ENCODE data around the gene KCTD20.
A peak's percentile ranks its signal among the peaks of the same experiment; 100 is the strongest.
"Not testable (repeated sequence)": the region's sequence is repeated elsewhere in the genome, so short reads cannot be mapped to it uniquely, and the experiment has no call there.

KCTD20 gene

GRCh38 chr6:36442671-36443470 is at the start of gene KCTD20, which contains the start of gene PXT1:
Gene KCTD20 (plus strand): TSS chr6:36443000. CDS start chr6:36470098, 27,098 bp downstream.
Gene PXT1 (minus strand): TSS chr6:36442854. CDS start chr6:36426082, 16,772 bp downstream.
- DNase-seq, result peak; percentile 94

DNA sequence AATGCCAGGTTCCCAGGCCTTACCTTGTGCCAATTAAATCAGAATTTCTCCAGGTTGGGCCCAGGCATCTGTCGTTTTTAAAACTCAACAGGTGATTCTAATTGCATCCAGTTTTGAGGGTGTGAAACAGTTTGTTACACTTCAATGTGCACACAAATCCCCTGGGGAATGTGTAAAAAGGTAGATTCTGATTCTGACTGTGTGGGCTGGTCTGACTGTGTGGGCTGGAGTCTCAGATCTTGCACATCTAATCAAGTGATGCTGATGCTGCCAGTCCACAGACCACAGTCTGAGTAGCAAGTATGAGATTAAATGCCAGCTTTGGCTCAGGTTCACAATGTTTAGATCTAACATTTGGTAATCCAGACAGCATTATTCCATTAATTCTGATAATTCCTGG is 42.8 kb upstream of the KCTD20 start:
- no peak for DNase-seq

GRCh38 chr6:36402481-36402880 is 40.3 kb upstream of the KCTD20 start:
- no peak for DNase-seq

DNA sequence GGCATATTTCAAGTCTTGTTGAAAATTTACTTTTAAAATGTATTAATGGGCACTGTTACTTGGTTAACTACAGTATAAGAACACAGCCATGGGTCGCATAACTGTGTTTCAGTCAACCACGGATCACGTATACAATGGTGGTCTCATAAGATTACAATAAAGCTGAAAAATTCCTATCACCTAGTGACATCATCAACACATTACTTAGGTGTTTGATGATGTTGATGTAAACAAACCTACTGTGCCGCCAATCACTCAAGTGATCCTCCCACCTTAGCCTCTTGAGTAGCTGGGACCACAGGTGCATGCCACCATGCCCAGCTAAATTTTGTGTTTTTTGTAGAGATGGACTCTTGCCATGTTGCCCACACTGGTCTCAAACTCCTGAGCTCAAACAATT is 38.6 kb upstream of the KCTD20 start:
- no peak for DNase-seq

DNA sequence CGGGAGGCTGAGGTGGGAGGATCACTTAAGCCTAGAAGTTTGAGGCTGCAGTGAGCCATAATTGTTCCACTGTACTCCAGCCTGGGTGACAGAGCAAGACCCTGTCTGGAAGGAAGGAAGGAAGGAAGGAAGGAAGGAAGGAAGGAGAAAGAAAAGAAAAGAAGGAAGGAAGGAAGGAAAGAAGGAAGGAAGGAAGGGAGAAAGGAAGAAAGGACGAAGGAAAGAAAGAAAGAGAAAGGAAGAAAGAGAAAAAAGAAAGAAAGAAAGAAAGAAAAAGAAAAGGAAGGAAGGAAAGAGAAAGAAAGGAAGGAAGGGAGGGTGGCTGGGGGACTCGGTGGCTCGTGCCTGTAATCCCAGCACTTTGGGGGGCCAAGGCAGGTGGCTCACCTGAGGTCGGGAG is 33.1 kb upstream of the KCTD20 start:
- DNase-seq, result not testable (repeated sequence)

GRCh38 chr6:36413489-36414480 is 29.0 kb upstream of the KCTD20 start:
- no peak for DNase-seq

- DNase-seq, result no peak
Measured at GRCh38 chr6:36414481-36414880, 28.3 kb upstream of the KCTD20 start.

DNA sequence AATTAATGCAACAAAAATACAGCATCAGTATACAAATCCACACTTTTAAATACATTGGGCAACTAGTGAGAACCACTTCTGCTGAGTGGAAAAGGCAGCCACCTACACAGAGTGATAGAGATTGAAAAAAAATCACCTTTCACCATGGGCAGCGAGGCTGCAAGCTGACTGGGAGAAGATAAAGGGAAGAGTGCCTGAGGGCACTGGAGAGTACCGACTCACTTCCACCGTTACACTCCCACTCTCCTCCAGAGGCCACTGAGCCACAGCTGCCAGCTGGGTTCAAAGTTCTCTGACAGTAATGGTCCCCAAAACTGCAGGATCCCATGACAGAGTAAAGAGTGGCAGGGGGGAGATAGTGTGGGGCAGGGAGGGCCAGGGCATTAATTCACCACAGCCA is 24.2 kb upstream of the KCTD20 start:
- DNase-seq, result no peak

DNA sequence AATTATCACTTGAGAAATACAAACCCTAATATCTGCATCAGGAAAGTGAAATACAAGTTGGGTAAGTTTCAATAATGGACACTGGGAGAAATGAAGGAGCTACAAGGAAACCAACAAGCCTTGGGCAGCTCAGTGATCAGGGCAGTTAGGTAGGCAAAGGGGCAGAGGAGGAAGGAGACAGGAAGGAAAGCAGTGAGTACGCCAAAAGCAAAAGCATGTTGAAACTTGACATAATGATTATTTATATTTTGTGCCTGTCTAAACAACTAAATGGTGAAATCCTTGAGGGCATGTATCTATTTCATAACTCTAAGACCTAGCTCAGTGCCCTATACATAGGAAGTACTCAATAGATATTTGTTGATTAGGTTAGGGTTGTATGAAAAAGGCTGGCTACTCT is 23.5 kb upstream of the KCTD20 start:
- DNase-seq, result no peak

GRCh38 chr6:36422714-36423100 is 20.1 kb upstream of the KCTD20 start:
- no peak for DNase-seq

- peak; percentile 99 for DNase-seq
Measured at GRCh38 chr6:36423101-36423824, 19.5 kb upstream of the KCTD20 start.

DNA sequence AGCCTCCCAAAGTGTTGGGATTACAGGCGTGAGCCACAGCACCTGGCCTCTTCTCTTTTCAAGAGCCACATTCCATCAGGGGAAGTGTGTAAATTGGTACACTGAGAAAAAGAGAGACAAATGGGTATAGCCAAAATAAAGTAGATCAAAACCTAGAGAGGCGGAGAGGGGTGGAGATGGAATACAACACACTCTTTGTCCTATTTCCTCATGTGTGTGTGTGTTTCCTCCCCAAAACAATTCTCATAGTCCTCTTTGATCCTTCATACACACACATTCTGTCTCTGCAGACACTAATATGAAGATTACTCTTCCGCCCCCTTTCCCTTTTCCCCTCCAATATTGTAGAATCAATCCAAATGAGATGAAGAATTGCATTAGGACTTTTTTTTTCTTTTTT is 16.2 kb upstream of the KCTD20 start:
- DNase-seq, result no peak

GRCh38 chr6:36428911-36429310 is 13.9 kb upstream of the KCTD20 start:
- DNase-seq, result peak; percentile 24

GRCh38 chr6:36430351-36430750 is 12.4 kb upstream of the KCTD20 start:
- no peak for DNase-seq

GRCh38 chr6:36431197-36431596 is 11.6 kb upstream of the KCTD20 start:
- DNase-seq, result no peak

- no peak for DNase-seq
Measured at GRCh38 chr6:36432151-36432671, 10.6 kb upstream of the KCTD20 start.

DNA sequence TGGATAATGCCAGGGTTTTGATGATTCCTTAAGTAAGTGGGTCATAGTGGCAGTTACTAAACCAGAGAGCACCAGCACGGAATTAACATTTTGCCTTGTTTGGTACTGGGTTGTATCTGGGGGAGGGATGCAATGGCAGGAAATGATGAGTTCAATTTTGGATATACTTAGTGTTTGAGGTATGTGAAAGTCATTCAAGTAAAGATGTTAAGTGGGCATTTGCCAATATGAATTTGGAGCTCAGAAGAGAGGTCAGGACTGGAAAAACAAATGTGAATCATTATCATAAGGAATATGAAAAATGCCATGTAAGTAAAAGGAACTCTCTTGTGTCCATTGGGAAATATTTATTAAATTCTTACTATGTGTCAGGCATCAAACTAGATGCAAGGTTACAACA is 6.3 kb upstream of the KCTD20 start:
- DNase-seq, result no peak

GRCh38 chr6:36441307-36441894 is 1.4 kb upstream of the KCTD20 start:
- DNase-seq, result peak; percentile 99

- peak; percentile 73 for DNase-seq
Measured at GRCh38 chr6:36442103-36442670, 613 bp upstream of the KCTD20 start.

GRCh38 chr6:36443471-36444428 is 950 bp downstream of the KCTD20 start:
- peak; percentile 75 for DNase-seq

GRCh38 chr6:36444470-36444869 is 1.7 kb downstream of the KCTD20 start:
- no peak for DNase-seq

All from OCI-M1 (cell line).